ENCODE measurements around the gene DERL3.

DERL3 gene

DNA sequence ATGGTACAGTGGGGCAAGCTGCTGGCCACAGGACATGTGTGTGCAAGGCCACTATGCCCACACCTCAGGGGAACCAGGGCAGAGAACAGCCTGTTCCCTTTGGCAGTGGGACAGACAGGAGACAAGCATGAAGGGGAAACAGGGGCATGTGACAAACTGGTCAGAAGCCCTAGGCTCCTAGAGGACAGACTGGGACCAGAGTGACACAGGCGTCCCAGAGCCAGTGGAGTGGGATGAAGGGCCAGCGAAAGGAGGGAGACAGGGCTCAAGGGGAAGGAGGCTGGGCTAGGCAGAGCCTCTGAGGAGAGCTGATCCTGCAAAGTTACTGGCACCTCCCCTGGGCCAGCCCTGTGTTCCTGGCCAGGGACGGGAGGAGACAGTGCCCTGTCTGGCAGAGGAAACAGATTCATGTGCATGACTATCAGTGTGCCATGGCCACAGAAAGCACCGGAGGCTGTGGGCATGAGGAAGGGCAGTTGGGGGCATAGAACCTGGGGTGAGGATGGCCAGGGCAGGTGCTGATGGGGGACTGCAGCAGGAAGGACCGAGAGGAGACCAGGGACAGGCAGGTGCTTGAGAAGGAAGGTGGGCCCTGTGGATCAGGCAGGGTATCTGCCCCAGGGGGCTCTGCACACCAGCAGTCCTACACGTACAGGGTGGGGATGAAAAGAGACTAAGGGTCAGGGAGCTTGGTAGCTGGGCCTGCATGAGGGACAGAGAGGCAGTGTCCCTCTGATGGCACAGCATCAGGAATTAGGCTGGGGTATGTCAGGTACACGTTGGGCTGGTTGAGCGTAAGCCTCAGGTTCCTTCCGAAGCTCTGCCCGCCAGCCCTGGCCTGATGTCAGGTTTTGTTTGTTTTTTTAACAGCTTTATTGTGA, 9.8 kb downstream of the DERL3 start:
- DNase-seq = no peak

DNA sequence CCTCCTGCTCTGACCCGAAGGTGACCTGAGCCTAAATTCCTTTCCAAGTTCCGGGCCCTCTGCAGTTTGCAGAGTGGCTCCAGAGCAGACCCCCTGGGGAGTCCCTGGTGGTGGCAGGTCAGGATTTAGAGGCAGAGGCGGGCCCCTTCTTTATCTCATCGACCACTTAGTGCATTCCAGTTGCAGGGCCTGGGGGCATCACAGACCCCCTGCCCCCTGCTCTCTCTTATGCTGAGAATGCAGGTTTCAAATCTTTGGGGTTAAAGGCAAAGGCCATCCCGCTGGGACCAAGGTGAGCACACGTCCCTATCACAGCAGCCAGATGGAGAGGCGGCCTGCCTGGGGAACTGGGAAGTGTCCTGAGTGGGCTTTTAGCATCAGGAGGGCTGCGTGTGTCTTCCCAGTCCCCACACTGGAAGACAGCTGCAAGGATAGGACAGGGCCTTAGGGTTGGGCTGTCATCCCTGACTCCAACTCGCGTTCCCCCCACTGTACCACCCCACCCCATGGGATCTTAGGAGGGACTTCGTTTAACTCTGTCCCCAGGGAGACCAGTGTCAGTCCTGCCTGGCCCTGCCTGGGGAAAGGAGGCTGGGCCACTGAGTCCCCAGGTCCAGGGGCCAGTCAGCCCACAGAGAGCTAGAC, 11.3 kb downstream of the DERL3 start:
- no peak for DNase-seq

DNA sequence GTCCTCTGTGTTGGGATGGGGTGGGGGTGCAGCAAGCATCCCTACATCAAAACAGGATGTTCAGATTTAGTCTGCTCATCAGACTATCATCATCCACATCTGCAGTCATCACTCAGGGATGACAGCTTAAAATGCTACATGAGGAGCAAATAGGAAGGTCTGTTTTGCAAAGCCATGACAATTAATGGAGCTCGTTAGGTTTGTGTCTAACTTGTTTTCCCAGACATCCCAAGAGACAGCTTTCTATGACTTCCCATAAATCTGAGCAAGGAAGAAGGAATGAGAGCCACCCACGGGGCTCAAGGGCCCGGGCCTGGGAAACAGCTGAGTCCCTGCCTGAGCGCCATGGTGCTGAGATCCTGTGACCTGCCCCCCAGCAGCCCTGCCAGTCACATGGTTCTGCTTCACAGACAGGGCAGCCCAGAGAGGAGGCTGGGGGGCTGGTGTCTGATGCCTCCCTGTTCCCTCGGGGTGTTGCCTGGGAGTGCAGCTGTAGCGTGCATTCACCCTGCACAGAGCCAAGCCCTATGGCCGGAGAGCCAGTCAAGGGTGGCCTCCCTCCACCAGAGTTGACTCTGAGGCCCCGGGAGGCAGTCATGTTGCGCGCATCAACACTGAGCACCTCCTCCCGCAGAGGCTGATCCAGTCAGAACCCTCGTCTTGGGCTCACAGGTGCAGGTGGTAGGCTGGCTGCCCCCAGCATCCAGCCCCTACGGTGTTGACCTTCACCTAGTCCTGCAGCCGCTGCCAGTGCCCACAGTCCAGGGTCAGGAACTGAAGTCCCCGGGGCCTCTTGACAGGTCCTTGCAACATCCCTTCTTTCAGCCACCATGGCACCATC, 12.1 kb downstream of the DERL3 start:
- DNase-seq = no peak

DNA sequence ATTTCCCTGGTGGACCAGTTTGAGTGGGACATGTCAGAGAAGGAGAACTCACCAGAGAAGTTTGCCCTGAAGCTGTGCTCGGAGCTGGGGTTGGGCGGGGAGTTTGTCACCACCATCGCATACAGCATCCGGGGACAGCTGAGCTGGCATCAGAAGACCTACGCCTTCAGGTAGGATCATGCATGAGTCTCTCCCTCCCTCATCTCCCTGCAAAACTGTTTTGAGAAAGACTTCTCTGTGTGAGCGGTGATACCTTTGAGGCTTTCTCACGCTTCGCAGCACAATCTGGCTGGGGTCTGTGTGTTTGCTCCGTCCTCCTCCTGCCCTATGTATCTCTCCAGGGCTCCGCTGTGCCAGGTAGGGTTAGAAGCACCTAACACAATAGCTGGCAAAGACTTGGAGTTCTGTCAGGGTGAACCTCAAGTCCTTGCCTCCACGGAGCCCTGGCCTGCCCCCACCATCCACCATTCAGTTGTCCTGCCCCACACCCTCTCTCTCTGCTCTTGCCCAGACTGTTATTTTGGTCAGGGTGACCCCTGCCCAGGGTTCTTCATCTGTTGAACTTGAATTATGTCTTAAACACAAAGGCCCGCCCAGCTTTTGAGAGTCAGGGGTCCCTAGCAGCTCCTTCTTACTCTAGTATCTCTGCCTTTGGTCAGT, 13.4 kb downstream of the DERL3 start:
- no peak for DNase-seq

DNA sequence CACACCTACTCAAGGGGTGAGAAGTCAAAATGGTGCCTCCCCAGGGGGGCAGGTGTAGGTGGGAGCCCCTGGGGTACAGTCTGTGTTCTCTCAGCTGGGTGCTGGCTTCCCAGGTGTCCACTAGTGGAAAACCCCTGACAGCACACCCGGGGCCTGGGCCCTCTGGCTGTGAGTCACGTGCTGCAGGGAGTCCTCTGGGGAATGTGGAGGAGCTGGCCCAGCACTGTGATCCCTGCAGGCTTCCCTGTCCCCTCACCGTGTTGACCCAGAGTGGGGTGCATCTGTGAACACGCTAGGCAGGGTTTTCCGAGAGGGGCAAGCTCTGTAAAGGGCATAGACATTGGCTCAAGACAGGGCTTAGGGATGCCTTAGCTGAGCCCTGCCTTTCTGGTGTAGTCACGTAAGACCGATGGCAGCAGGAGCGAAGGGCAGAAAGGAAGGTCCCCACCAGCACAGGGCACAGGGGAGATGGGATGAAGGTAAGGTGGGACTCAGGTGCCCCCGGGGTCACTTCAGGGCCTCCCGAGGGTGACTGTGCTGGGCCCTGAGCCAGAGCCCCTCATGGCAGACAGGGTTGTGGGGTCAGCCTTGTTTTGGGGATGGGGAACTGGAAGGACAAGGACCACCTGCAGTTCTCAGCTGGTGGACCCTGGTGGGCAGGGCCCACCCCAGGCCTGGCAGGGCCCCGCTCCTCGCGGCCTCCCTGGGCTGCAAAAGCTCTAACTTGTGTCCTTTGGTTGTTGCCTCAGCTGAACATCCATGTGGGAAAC, 14.1 kb downstream of the DERL3 start:
- no peak for DNase-seq

DNA sequence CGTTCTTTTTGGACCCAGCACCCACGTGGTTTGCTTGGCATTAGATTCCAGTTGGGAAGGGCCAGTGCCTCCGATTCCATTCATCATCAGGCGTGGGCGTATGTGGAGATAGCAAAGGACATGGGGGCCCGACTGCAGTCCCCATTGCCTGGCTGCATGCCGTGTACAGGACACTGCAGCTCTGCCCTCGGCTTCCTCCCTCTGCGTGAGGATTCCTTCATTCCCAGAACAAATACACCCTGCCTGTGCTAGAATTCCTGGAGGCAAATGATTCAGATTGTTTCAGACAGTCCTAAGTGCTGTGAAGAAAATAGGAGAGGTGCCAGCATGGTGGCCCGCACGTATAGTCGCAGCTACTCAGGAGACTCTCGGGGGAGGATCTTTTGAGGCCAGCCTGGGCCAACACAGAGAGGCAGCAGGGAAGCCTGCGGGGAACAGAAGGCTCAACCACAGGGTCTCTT, 15.4 kb downstream of the DERL3 start:
- no peak for DNase-seq

DNA sequence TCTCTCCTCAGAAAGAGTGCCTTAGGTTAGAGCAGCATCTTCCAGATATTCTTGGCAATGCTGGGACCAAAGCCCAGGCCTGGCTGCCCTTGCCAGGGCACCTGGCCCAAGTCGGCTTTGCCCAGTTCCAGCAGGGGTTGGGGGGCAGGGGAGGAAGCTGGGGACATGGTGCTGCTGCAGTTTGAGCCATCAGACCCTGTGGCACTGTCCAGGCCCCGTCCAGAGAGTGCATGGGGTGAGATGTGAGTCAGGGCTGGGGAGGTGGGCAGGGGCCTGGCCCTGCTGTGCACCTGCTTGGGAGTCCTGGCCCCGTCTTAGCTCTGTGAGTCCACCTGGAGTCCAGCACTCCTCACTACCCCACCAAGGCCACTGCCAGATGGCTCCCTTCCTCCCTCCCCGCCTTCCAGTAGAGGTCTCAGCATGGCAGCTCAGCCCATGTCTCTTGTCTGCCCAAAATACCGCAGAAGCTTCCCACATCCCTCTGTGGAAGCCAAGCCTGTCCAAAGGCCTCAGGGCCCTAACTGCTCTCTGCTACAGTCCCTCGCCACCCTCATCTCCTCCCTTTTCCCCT, 16.6 kb downstream of the DERL3 start:
- DNase-seq = no peak

DNA sequence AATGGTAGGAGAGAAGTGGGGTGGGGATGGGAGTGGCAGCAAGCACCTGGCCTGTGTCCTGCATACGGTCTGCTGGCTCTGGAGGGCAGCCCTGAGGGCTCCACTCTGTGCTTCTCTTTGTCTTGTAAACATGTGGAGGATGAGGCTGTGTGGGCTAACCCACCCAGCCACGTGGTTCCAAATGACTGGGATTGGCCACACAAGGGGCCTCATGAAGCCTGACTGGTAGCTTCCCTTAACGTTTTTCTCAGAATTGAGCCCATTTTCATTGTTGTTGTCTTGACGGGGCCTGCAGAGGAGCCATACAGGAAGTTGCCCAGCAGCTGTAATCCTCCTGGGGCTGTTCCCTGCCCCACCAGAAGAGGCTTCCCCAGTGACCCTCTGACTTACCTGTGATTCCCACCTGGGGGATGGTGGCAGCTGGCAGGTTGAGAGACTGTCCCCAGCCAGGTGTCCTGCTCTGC, 18.0 kb downstream of the DERL3 start:
- no peak for DNase-seq

DNA sequence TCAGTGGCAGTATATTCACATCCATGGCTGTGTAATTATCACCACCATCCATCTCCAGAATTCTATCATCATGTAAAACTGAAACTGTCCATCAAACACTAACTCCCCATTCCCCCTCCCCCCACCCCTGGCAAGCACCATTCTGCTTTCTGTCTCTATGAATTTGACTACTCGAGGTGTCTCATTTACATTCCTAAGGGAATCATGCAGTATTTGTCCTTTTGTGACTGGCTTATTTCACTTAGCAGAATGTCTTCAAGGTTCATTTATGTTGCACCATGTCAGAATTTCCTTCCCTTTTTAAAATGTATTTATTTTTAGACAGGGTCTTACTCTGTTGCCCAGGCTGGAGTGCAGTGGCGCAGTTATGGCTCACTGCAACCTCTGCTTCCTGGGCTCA, 20.3 kb downstream of the DERL3 start:
- DNase-seq = no peak

DNA sequence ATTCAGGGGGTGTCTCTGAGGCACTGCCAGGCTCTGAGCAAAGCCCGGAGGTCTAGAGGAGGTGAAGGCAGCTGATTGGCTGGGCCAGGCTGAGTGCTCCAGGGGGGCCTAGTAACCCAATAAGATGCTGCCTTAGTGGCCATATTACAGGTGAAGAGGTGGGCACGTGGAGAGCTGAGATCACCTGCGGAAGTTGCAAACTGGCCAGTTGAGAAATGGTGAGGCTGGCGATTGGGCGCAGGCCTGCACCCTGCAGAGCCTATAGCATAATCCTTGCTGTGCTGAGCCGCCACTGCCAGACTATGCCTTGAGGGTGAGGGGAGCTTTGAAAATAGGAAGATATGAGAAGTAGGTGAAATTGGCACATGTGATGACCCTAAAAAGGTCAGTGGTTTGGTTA, 21.7 kb downstream of the DERL3 start:
- DNase-seq = no peak

DNA sequence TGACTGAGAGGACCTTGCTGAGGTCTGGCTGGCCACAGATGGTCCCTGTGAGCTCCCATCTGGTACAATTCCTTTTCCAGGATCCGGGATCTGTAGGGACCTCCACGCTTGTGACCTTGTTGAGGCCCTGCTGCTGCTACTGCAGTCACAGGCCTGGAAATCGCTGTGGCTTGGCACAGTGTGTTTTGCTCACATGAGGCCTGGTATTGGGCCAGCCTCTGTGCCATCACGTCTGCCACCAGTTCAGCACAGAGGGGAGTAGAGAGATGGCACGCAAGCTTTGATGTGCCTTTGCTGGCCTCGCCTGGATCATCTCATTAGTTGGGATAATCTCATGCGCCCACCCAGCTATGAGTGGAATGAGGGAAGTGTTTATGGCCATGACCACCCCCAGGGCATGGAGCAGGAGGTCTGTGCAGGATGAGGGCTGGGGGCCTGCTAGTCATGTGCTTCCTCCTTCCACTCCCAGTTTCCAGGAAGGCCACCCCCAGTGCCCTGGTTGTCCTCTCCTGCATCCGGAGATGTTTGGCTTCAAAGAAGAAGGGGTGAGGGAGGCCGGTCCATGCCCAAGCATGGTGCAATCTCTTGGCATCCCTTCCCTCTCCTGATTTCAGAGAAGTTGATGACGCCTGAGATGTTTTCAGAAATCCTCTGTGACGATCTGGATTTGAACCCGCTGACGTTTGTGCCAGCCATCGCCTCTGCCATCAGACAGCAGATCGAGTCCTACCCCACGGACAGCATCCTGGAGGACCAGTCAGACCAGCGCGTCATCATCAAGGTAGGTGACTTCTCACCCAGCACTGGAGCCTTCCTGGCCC, 22.4 kb downstream of the DERL3 start:
- no peak for DNase-seq

DNA sequence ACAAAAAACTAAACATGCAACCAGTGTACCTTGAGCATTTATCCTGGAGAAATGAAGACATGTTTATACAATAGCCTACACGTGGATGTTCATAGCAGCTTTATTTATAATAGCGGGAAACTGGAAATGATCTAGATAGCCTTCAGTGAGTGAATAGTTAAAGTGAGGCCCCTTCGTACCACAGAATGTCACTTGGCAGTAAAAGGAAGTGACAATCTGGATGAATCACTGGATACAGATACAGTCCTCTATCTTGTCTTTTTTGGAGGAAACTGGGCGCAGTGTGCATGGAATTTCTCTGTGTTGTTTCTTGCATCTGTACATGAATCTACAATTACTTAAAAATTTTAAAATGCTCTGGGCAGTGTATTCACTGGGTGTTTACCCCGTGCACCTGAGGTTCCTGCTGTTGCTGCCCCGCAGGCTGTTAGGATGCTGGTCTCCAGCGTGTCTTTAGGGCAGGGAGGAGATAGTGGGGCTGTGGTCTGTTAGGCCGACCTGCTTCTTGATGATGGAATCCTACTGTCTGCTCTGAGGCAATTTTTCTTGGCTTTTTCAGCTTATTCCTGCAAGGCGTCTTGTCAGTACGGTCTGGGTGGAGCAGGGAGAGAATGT, 23.2 kb downstream of the DERL3 start:
- DNase-seq = no peak

DNA sequence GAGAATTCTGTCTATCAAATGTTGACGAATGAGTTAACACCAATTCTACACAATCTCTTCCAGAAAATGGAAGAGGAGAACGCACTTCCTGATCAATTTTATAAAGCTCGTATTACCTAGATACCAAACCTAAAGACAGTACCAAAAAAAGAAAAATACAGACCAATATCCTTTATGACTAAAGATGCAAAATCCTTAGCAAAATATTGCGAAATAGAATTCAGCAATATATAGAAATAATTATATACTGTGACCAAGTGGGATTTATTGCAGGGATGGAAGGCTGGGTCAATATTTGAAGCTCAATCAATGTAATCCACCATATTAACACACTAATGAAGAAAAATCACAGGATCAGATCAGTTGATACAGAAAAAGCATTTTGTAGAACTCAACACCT, 26.4 kb downstream of the DERL3 start:
- DNase-seq = no peak

DNA sequence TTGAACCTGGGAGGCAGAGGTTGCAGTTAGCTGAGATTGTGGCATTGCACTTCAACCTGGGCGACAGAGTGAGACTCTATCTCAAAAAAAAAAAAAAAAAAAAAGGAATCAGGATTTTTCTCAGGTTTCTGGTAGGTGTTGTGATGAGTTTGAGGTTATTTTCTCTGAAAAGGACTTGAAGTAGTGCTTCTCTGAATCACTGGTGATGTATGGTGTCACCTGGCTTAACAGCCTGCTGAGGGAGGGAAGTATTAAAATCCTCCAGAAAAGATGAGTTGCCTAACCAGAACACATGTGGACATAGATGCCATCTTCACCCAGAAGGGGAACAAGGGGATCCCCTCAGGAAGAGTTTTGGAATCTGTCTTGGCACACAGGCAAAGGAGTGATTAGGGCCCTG, 32.0 kb downstream of the DERL3 start:
- no peak for DNase-seq

DNA sequence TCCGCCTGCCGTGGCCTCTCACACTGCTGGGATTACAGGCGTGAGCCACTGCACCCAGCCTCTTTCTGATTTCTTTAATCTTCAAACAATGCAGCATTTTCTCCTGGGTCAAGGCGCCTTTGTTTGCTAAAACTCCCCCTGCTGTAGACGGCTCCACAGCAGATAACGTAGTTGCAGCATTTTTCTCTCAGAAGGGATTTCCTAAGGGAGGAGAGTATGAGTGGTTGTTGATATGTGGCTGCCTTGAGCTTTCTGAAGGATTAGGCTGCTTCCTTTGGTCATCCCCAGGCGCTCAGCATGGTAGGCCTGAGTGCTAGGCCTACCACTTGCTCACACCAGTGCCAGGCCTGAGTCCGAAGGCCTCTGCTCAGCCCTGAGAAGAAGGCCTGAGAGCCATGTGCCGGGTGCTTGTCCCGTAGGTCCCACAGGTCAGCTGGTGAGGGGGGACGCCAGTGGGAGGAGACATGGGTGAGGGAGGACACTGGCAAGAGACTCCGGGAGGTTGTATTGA, 34.0 kb downstream of the DERL3 start:
- no peak for DNase-seq

DNA sequence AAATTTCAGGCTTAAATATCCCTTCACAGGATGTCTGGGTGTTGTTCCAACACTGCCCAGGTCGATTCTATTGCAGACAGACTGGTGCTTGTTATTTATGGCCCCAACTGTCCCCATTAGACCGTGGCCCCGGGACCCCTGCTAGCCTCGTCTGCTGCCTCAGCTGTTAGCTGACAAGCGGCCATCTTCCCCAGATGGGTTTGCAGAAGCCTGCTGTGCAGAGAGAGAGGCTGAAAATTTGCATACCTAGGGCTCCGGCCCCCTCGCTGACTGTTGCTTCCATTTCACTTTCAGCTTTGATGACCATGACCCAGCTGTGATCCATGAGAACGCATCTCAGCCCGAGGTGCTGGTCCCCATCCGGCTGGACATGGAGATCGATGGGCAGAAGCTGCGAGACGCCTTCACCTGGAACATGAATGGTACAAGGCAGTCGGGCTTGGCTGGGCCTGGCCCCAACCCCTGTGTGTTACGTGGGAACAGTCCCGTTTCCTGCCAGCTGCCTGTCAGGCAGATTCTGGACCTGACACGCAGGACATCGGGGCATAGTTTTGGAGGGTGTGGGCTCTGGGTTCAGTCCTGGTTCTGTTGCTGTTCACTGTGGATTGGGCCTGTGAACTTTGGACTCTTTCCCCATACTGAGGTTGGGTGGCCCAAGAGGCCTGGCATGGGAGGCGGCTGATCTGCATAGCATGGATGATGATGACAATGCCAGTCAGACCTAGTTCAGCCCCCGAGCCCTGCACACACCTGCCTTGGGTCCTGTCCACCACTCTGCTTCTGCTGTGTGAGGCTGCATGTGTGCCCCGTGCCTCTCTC, 35.6 kb downstream of the DERL3 start:
- DNase-seq = no peak

DNA sequence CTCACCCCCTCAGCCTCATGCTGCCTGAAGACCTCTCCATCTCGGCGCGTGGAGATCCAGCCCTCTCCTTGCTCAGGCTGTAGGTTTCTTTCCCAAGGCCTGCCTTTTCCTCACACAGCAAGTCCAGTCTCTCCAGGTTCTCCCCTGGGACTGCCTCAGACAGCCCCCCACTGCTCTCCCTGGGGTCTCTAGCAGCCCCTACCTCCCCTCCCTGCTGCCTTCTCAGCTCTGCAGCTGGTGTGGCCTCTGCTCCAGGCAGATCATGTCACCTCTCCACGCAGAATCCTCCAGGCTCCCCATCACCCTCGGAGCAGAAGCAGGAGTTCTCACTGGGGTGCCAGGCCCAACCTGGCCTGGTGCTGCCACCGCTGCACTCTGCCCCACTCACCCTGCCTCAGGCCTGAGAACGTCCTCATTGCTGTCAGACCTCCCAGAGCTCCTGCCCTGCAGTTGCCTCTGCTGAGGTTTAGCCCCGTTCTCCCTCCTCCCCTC, 36.9 kb downstream of the DERL3 start:
- DNase-seq = no peak

DNA sequence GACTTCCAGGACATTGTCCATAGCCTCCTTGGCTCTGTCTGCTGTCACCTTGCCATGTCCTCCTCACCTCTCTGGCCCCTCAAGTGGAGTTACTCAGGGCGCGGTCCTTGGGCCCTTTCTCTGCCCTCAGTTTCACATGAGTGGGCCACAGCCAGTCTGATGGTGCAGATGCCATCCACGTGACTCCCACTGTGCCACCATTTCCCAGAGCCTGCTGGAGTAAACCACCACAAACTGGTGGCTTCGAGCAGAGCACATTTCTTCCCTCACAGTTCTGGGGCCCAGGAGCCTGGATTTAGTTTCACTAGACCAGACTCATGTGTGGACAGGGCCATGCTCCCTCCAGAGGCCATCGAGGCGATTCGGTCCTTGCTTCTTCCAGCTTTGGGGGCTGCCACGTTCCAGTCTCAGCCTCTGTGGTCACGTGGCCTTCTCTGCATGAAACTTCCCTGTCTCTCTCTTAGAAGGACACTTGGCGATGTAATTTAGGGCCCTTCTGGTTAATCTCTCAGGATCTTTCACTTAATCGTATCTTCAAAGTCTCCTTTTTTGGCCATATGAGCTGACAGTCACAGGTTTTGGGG, 37.5 kb downstream of the DERL3 start:
- no peak for DNase-seq
